HG03064 (cell line): ENCODE data around the gene FGF21.
"Not testable (repeated sequence)": the region's sequence is repeated elsewhere in the genome, so short reads cannot be mapped to it uniquely, and the experiment has no call there.

Experiments used
- ATAC-seq: cut with Tn5 transposase; IDR thresholded peaks from one replicate; pipeline ENCODE4 v1.9.1; 2021; ENCODE audit warnings: low read depth; ENCODE audit not compliant: unreplicated experiment

Gene FGF21

DNA sequence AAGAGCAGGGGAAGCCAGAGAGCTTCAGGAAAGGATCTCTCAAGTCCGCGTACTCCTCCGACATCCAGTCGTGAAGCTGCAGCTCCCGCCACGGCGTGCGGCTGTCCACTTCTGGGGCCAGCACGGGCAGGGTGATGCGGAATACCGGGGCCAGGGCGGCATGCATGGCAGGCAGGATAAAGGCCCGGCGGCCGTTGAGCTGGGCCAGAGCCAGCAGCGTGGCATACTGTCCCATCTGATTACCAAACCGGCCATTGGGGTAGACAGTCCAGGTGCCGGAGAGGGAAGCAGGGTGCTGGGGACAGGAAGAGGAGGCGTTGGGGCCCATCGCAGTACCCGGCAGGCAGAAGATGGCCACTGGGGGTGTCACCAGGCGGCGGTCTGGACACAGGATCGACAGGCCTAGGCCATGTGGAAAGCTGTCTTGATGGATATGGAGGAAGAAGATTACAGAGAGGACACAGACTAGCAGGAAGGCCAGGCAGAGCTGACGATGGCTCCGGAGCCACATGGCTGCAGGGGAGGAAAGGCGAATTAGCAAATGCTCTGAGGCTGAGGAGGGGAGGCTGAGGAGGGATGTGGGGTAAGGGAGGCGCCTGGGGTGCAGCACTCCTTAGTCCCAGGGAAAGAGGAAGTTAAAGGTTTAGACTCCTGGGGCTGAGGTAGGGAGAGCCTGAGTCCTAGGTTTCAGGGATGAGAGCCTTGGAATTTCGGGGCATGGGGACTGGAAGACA is 4.4 kb upstream of the FGF21 start:
- ATAC-seq: no peak

DNA sequence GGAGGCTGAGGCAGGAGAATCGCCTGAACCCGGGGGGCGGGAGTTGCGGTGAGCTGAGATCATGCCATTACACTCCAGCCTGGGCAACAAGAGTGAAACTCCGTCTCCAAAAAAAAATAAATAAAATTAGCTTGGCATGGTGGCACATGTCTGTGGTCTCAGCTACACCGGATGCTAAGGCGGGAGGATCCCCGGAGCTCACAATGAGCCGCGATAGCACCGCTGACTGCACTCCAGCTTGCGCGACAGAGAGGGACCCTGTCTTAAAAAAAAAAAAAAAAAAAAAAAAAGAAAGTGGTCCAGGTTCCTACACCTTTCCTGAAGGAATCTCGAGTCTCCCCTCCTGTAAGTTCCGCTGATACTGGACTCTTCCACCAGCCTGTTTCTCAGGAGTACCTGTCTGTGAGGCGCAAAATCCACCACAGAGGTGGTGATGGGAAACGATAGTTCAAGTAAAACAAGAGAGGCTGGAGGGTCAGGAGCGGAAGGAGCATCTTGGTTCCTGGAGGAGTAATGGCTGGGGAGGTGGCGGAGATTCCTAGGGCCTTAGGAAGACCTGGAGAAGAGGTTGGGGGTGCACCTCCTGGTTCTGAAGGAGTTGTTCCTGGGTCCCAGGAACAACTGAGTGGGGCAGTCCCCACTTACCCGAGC is 3.4 kb upstream of the FGF21 start:
- no peak for ATAC-seq

DNA sequence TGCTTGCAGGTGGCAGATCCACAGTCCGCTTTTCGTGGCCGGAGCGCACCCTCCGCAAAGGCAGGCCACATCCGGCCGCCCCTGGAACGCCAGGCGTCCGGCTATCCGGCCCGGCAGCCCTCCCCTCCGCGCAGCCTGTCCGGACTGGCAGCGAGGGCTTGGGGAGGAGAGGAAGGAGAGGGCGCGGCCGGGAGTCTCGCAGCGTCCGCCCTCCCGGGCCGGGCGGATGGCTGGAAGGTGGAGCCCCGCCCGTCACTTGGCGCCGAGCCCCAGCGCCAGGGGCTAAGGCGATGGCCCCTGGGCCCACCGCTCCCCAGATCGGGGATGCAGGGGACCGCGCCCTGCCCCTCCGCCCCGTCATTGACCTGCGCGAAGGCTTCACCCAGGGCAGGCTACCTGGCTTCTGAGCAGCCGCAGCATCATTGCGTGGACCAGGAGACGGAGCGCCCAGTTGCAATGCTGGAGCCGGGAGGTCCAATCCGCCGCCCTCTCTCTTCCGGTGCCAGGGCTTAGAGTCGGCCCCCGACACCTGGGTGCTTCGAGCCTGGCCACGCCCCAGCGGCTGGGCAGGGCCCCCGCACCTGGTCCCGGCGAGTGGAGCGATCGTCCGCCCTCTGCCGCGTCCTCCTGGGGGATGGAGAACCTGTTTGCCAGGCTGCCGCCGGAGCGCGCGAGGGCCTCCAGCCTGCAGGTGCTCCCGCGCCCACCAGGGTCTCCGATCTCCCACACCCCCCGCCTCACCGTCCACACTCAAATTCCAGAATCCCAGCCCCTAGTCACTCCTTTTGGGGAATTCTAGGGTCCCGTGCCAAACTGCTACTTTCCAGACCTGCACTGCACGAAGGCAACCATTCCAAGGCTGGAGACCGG is 2.6 kb upstream of the FGF21 start, which contains the start of gene FUT1:
FUT1 (minus strand) TSS at position 146 of the 870 bp plus-strand sequence. CDS start 1,360 bp downstream, outside the sequence.
- ATAC-seq: no peak

DNA sequence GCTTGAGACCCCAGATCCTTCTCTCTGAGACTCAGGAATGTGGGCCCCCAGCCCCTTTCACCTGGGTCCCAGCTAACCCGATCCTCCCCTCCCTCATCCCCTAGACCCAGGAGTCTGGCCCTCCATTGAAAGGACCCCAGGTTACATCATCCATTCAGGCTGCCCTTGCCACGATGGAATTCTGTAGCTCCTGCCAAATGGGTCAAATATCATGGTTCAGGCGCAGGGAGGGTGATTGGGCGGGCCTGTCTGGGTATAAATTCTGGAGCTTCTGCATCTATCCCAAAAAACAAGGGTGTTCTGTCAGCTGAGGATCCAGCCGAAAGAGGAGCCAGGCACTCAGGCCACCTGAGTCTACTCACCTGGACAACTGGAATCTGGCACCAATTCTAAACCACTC is 463 bp downstream of the FGF21 start:
- no peak for ATAC-seq

DNA sequence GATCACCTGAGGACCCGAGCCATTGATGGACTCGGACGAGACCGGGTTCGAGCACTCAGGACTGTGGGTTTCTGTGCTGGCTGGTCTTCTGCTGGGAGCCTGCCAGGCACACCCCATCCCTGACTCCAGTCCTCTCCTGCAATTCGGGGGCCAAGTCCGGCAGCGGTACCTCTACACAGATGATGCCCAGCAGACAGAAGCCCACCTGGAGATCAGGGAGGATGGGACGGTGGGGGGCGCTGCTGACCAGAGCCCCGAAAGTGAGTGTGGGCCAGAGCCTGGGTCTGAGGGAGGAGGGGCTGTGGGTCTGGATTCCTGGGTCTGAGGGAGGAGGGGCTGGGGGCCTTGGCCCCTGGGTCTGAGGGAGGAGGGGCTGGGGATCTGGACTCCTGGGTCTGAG is 888 bp downstream of the FGF21 start:
- ATAC-seq: no peak

DNA sequence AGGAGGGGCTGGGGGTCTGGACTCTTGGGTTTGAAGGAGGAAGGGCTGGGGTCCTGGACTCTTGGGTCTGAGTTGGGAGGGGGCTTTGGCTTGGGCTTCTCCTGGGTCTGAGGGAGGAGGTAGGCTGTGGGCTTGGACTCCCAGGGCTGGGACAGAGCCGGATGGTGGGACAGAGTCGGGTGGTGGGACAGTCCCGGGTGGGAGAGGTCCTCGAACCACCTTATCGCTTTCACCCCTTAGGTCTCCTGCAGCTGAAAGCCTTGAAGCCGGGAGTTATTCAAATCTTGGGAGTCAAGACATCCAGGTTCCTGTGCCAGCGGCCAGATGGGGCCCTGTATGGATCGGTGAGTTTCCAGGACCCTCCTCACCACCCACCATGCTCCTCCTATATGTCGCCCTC is 1.4 kb downstream of the FGF21 start:
- no peak for ATAC-seq

DNA sequence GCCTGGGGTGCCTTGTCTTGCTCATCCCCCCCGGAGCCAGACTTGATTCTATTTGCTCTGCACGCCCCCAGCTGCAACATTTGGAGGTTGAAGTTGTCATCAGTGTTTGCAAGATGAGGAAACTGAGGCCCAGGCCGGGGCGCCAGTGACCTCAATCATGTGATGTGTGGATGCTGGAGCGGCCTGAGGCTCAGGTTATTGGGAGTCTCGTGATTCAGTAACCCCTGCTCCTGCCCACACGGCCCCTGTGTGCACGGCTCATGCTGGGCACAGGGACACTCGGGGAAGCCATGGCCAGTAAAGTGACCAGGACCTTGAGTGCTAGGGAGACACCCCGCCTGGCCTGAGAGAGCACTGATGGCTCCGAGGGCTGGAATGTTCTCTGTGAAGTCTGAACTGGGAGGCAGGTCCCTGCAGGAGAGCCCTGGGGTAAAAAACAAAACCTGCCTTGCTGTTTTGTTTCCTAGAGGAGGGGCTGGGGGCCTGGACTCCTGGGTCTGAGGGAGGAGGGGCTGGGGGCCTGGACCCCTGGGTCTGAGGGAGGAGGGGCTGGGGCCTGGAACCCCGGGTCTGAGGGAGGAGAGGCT is 1.9 kb downstream of the FGF21 start:
- no peak for ATAC-seq

DNA sequence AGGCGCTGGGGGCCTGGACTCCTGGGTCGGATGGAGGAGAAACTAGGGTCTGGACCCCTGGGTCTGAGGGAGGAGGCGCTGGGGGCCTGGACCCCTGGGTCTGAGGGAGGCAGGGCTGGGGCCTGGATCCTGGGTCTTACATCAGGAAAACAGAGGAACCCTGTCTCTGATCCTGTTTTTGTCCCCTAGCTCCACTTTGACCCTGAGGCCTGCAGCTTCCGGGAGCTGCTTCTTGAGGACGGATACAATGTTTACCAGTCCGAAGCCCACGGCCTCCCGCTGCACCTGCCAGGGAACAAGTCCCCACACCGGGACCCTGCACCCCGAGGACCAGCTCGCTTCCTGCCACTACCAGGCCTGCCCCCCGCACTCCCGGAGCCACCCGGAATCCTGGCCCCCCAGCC is 2.4 kb downstream of the FGF21 start:
- ATAC-seq: no peak

DNA sequence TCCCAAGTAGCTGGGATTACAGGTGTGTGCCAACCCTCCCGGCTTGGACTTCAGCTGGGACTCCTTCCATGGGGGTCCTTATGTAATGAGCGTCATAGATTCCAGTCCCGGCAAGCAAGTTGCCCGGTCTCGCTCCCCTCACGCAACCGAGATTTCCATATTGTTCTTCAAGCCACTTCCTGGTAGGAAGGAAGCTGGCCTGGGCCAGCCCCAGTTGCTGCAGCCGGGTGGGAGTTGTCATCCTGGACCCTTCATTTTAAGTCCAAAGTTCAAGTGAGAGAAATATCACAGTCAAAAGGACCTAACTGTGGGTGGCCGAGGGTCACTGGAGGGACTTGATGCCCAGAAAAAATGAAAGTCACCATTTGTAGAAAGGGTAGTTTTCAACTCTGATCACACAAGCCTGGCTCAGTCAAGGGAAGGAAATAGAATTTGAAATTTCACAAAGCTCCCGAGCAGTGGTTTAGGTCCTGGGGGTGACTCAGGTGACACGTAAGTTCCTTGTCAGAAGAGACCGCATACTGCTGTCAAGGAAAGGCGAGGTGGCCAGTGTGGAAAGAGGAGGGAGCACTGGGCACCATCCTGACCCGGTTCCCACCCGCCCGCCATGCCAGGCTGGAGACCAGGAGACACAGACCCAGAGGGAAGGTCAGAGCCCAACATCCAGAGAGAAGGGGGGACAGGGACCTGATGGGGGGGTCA is 5.3 kb downstream of the FGF21 start:
- no peak for ATAC-seq

DNA sequence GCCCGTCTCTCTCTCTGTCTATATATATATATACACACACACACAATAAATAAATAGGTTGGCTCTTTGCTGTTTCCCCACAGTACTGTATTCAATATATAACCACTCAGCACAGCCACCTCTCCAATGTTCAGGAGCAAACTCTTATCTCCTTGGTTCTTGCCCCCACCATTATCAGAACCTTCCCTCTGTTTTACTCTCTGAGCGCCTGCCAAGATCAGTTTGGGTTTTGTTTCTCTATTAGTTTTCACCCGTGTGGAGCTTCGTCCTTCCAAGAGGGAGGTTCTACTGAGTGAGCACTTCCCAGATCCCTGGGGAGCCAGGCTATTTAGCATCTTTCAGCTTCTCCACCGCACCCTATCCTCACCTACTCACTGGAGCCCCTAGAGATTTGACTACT is 10.5 kb downstream of the FGF21 start:
- ATAC-seq: not testable (repeated sequence)

DNA sequence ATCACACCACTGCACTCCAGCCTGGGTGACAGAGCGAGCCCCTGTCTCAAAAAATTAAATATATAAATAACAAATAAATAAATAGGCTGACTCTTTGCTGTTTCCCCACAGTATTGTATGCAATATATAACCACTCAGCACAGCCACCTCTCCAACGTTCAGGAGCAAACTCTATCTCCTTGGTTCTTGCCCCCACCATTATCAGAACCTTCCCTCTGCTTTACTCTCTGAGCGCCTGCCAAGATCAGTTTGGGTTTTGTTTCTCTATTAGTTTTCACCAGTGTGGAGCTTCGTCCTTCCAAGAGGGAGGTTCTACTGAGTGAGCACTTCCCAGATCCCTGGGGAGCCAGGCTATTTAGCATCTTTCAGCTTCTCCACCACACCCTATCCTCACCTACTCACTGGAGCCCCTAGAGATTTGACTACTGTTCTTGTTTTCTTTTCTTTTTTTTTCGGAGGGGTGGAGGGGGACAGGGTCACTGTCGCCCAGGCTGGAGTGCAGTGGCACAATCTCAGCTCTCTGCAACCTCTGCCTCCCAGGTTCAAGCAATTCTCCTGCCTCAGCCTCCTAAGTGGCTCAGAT is 12.9 kb downstream of the FGF21 start:
- ATAC-seq: not testable (repeated sequence)

DNA sequence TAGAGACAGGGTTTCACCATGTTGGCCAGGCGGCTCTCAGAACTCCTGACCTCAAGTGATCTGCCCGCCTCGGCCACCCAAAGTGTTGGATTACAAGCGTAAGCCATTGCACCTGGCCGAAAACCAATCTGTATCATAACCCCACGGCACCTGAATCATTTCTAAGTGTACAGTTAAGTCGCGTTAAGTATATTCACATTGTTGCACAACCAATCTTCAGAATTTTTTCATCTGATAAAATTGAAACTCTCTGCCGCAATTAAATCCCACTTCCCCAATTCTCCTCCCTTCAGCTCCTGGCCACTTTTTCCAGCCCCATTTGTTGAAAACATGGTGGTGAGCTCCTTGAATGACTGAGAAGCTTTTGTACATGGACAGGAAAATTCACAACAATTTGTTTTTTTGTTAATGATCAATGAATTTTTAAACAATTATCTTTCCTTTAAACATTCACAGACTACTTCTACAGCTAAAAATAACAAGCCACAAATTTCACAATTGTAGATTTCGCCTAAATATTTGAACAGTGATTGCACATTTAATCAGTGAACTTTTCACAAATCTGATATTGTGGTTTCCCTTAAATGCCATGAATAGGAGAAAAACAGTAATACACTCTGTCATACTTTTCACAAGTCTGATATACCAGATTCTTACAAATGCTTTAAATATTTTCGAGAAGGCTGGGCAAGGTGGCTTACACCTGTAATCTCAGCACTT is 13.8 kb downstream of the FGF21 start:
- ATAC-seq: no peak

DNA sequence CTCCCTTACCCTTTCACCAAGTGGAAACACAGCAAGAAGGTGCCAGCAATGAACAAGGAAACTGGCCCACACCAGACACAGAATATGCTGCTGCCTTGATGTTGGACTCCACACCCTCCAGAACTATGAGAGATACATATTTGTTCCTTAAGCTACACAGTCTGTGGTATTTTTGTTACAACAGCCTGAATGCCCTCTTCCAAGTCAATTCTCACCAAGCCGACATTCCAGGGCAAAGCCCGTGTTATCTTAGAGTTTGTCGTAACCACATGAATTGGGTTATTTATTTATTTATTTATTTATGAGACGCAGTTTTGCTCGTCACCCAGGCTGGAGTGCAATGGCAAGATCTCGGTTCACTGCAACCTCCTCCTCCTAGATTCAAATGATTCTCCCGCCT is 14.9 kb downstream of the FGF21 start:
- no peak for ATAC-seq

DNA sequence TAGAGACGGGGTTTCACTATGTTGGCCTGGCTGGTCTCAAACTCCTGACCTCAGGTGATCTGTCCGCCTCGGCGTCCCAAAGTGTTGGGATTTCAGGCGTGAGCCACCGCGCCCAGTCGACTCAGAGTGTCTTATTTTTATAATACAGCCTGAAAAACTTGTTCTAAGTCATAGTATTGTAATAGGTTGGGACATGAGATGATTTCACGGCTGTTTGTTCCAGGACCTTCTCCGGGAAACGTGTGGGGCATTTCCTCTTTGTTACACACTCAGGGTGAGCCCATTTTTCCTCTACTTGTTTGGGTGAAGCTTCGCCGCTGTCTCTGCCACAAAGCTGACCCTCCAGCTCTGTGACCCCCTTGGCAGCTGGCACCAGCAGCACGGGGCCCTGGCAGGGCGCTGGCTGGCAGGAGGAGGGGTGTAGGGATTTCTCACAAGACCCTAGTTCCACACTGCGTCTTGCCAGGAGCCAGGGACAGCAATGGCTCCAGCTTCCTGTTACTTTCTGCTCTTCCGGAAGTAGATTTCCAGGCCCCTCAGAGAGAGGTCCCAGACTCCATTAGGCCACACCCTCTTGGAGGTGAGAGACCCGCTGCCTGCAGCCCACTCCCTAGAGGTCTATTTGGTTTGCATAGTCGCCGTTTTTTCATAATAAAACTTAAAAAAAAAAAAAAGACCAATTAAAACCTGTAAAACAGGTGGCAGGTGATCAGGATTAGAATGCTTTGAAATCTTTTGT is 15.6 kb downstream of the FGF21 start:
- ATAC-seq: no peak

DNA sequence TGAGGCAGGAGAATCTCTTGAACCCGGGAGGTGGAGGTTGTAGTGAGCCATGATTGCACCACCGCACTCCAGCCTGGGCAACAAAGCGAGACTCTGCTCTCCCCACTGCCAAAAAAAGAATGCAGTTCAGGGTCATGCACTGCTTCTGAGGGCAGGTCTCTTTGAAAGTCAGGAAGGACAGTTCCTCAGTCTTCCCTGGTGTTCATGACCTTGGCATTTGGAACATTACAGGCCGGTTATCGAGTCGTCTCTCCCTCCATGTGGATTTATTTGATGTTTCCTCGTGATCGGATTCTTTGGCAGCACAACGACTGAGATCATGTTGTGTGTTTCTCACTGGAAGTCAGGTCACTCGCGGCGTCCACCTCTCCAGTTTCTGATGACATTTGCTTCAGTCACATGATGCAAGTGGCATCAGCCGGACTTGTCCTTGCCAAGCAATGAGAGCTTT is 17.2 kb downstream of the FGF21 start:
- no peak for ATAC-seq

DNA sequence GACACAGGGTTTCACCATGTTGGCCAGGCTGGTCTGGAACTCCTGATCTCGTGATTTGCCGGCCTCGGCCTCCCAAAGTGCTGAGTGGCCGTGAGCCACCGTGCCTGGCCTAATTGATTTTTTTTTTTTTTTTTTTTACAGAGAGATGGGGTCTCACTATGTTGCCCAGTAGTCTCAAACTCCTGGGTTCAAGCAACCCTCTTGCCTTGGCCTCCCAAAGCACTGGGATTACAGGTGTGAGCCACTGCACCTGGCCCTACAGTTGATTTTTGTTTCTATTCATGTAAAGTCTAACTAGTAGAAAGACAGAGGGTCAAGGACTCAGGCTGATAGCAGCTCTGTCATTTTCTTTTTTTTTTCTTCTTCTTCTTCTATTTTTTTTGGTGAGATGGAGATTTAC is 21.8 kb downstream of the FGF21 start:
- no peak for ATAC-seq

DNA sequence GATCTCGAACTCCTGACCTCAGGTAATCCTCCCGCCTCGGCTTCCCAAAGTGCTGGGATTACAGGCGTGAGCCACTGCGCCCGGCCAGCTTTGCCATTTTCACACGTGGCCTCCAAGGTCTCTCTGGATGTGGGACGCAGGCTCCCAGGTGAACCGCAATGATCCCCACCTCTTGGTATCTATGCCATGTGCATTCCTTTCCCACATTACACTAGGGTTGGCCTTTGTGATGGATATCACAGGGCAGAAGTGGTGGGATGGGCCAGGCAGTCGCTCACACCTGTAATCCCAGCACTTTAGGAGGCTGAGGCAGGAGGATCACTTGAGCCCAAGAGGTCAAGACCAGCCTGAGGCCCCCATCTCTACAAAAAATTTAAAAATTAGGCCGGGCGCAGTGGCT is 22.4 kb downstream of the FGF21 start:
- ATAC-seq: no peak

DNA sequence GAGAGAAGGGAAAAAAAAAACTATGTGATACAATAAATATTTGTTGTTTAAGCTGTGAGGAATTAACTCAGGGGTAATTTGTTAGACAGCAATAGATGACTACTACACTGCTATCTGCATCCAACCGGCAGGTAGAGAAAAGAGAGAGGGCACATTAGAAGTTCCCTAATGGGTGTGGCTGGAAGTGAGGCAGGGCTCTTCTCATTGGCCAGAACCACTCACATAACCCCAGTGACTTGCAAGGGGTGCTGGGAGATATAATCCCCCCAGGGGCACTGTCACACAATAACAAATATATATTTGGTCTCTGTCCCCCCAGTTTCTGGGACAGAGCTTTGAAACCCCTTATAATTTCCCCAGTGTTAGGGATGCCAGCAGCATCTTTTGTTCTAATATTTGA is 24.3 kb downstream of the FGF21 start:
- no peak for ATAC-seq
